Fibroblast of lung (primary cell): Measurements from ENCODE around the gene ZNF385B.

Source experiments
- CTCF ChIP-seq, 2 donors: IDR thresholded peaks in 1 of 2; conservative IDR thresholded peaks in 1 of 2; 1 replicate in 1 of 2; 2 replicates in 1 of 2; pipeline ENCODE4 v1.5.1; 2011 to 2012; ENCODE audit warnings: low read length in 2 of 2, control low read depth in 1 of 2, inconsistent platforms in 1 of 2, low read depth in 1 of 2, mild to moderate bottlenecking in 1 of 2
- EZH2 ChIP-seq: IDR thresholded peaks from 2 replicates; pipeline ENCODE4 v1.5.1; 2012; ENCODE audit warnings: low read length, control low read depth, mild to moderate bottlenecking; ENCODE audit errors: missing control alignments

GRCh38 chr2:179840840-179841239 is 20.6 kb downstream of the ZNF385B start:
- TF ChIP-seq CTCF (conservative IDR thresholded peaks at IDR 0.05 in 1 of 2, IDR thresholded peaks at IDR 0.05 in 1 of 2; ENCODE audit: low read depth in 1 of 2, low read length in 2 of 2) (no peak), EZH2 (no peak)
